ENCODE measurements around the gene CCL20. TPM values are rescaled to one million over a fixed set of nuclear protein-coding genes. Genes with fewer than 3 reads are reported as not detected.

CCL20 gene
- total RNA-seq, 2 experiments from 2014 or later = not detected

- no TSS peak for BruUV-seq (replicated peaks)
- Histone ChIP-seq H3K4me3 (ENCODE audit: low read depth, low read length, poor library complexity, severe bottlenecking) (no peak overlapping the region), H3K4me1 (ENCODE audit: insufficient read depth, low read length, poor library complexity, severe bottlenecking) (no peaks in the 10 kb centered on the region), H3K79me2 (ENCODE audit: insufficient read depth, low read depth, low read length) (no peaks in the 10 kb centered on the region), H2AFZ (ENCODE audit: low read length) (no peak overlapping the region), H3K9me2 (ENCODE audit: insufficient read depth, low read length) (no peaks in the 10 kb centered on the region), H3K9me3 (ENCODE audit: low read length) (no peaks in the 10 kb centered on the region), H4K20me1 (ENCODE audit: insufficient read depth, low read length) (no peaks in the 10 kb centered on the region), H3K36me3 (ENCODE audit: insufficient read depth, low read length) (no peaks in the 10 kb centered on the region), H3K4me2 (ENCODE audit: low read length) (no peak overlapping the region), H3K27ac (ENCODE audit: low read depth, low read length, poor library complexity, severe bottlenecking) (no peak overlapping the region)
- intact Hi-C loops (cut with micrococcal nuclease; ENCODE audit: unreplicated experiment) = no loop called here
- TF ChIP-seq CTCF (conservative IDR thresholded peaks at IDR 0.05; ENCODE audit: low read length) = no peak
- TF ChIP-seq EZH2phosphoT487 (IDR thresholded peaks at IDR 0.05; ENCODE audit: borderline replicate concordance, low read depth, low read length) = no peak
- DNase-seq (ENCODE audit: low spot score) = no peak
- CTCF ChIA-PET (ENCODE audit: unreplicated experiment) = no interaction called here
- POLR2A ChIA-PET = interaction anchor here (0.7 kb wide), 1 partner anchor 138 kb away, joined by 3 read pairs; no protein-coding TSS in a partner anchor
Measured at GRCh38 chr2:227808936-227809335, 4.7 kb upstream of the CCL20 start.

- no peak overlapping the region for H3K4me2 ChIP-seq (ENCODE audit: low read length)
- H3K4me3 ChIP-seq (ENCODE audit: low read depth, low read length, poor library complexity, severe bottlenecking) = no peak overlapping the region
- intact Hi-C loops (cut with micrococcal nuclease; ENCODE audit: unreplicated experiment) = no loop called here
- H3K9me2 ChIP-seq (ENCODE audit: insufficient read depth, low read length) = no peaks in the 10 kb centered on the region
- no peaks in the 10 kb centered on the region for H4K20me1 ChIP-seq (ENCODE audit: insufficient read depth, low read length)
- H3K9me3 ChIP-seq (ENCODE audit: low read length) = no peaks in the 10 kb centered on the region
- H3K27ac ChIP-seq (ENCODE audit: low read depth, low read length, poor library complexity, severe bottlenecking) = no peak overlapping the region
- CTCF ChIA-PET (ENCODE audit: unreplicated experiment) = no interaction called here
- H3K4me1 ChIP-seq (ENCODE audit: insufficient read depth, low read length, poor library complexity, severe bottlenecking) = no peaks in the 10 kb centered on the region
- no TSS peak for BruUV-seq (replicated peaks)
- no peak for DNase-seq (ENCODE audit: low spot score)
- TF ChIP-seq EZH2phosphoT487 (IDR thresholded peaks at IDR 0.05; ENCODE audit: borderline replicate concordance, low read depth, low read length) = no peak
- TF ChIP-seq CTCF (conservative IDR thresholded peaks at IDR 0.05; ENCODE audit: low read length) = no peak
- H3K36me3 ChIP-seq (ENCODE audit: insufficient read depth, low read length) = no peaks in the 10 kb centered on the region
- POLR2A ChIA-PET = no interaction called here
- no peaks in the 10 kb centered on the region for H3K79me2 ChIP-seq (ENCODE audit: insufficient read depth, low read depth, low read length)
- no peak overlapping the region for H2AFZ ChIP-seq (ENCODE audit: low read length)
Measured at GRCh38 chr2:227812001-227812400, 1.6 kb upstream of the CCL20 start.

DNA sequence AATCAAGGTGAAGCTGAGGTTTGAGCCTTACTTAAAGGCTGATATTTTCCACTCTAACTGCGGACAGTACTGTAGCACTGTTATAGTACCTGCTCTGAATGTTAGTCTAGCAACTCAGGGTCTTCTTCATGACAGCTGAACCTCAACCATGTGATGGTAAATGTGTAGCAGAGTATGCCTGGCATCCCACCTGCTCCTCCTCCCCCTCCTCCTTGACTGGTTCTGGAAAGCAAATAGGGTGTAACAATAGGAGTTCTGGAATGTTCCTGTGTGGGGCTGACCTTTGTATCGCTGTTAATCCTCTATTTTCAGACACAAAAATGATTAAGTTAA is 447 bp upstream of the CCL20 start:
- no peak overlapping the region for H3K27ac ChIP-seq (ENCODE audit: low read depth, low read length, poor library complexity, severe bottlenecking)
- no peaks in the 10 kb centered on the region for H3K9me2 ChIP-seq (ENCODE audit: insufficient read depth, low read length)
- BruUV-seq (replicated peaks) = no TSS peak
- no peaks in the 10 kb centered on the region for H3K9me3 ChIP-seq (ENCODE audit: low read length)
- no peak overlapping the region for H2AFZ ChIP-seq (ENCODE audit: low read length)
- no peaks in the 10 kb centered on the region for H3K4me1 ChIP-seq (ENCODE audit: insufficient read depth, low read length, poor library complexity, severe bottlenecking)
- H4K20me1 ChIP-seq (ENCODE audit: insufficient read depth, low read length) = no peaks in the 10 kb centered on the region
- TF ChIP-seq EZH2phosphoT487 (IDR thresholded peaks at IDR 0.05; ENCODE audit: borderline replicate concordance, low read depth, low read length) (no peak), CTCF (conservative IDR thresholded peaks at IDR 0.05; ENCODE audit: low read length) (no peak)
- H3K4me2 ChIP-seq (ENCODE audit: low read length) = no peak overlapping the region
- intact Hi-C loops (cut with micrococcal nuclease; ENCODE audit: unreplicated experiment) = no loop called here
- no peaks in the 10 kb centered on the region for H3K79me2 ChIP-seq (ENCODE audit: insufficient read depth, low read depth, low read length)
- H3K4me3 ChIP-seq (ENCODE audit: low read depth, low read length, poor library complexity, severe bottlenecking) = no peak overlapping the region
- H3K36me3 ChIP-seq (ENCODE audit: insufficient read depth, low read length) = no peaks in the 10 kb centered on the region
- no peak for DNase-seq (ENCODE audit: low spot score)
- POLR2A ChIA-PET = no interaction called here
- CTCF ChIA-PET (ENCODE audit: unreplicated experiment) = no interaction called here

All from OCI-LY7 (cell line).